T47D (cell line): ENCODE data around the gene NAE1.

Experiments
- DNase-seq, 2 experiments: peaks; one replicate each; pipeline versions ENCODE4 v3.0.0 to v3.0.0-alpha.2; 2011 to 2012; ENCODE audit warnings: low read depth in 1 of 2, low spot score in 1 of 2
- JUND ChIP-seq: IDR thresholded peaks from 2 replicates; pipeline ENCODE4 v1.6.1; 2012; ENCODE audit warnings: low read depth
- in situ Hi-C: cut with HindIII; loops from 2 replicates; pipeline ENCODE4 v1.10.0; 2016; ENCODE audit warnings: low sequenced_read_pairs, low pct_unique_long_range_greater_than_20kb

Gene NAE1

GRCh38 chr16:66858740-66859396 is 28.1 kb upstream of the NAE1 start:
- in situ Hi-C loops = no loop called here
- DNase-seq = no peak

GRCh38 chr16:66857437-66857836 is 26.7 kb upstream of the NAE1 start:
- in situ Hi-C loops = no loop called here
- TF ChIP-seq JUND = no peak
- DNase-seq = no peak

More at GRCh38 chr16:66858740-66859396, 28.1 kb upstream of the NAE1 start:
- TF ChIP-seq JUND = no peak

- TF ChIP-seq JUND = no peak
- in situ Hi-C loops = no loop called here
- DNase-seq = no peak
Measured at GRCh38 chr16:66856801-66857200, 26.0 kb upstream of the NAE1 start.

- in situ Hi-C loops = no loop called here
- TF ChIP-seq JUND = no peak
- DNase-seq = no peak
Measured at GRCh38 chr16:66856184-66856730, 25.5 kb upstream of the NAE1 start.

- no peak for TF ChIP-seq JUND
- no peak for DNase-seq
- in situ Hi-C loops = no loop called here
Measured at GRCh38 chr16:66853261-66854139, 22.7 kb upstream of the NAE1 start.

DNA sequence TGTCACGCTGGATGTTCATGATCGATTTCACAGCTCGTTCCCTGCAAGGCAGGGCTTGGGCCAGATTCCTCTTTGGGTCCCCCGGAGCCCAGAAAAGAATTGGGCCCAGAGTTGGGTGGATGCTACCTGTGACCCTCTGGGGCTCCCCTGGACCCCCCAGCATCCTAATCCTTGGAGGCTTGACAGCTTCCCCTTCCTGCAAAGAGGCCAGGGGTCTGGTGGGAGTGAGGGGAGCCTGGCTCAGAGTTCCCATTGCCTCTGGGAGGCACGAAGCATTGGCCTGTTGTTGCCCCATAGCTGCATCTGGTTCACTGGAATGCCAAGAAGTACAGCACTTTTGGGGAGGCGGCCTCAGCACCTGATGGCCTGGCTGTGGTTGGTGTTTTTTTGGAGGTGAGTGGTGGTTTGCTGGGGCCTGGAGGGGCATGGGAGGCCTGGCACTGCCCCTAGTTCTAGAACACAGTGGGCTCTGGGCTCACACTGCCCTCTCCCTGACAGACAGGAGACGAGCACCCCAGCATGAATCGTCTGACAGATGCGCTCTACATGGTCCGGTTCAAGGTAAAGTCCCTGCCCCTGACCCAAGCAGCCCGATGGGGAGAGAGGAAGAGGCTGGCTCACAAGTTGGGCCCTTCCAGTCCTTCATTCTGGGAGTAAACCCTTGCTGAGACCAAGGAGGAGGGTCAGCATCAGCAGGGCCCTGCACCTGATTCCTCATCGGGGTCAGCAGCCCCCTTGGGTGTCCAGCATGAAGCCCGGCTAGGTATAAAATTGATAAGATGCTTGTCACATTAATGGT is 20.6 kb upstream of the NAE1 start:
- DNase-seq = no peak
- in situ Hi-C loops = no loop called here
- no peak for TF ChIP-seq JUND

DNA sequence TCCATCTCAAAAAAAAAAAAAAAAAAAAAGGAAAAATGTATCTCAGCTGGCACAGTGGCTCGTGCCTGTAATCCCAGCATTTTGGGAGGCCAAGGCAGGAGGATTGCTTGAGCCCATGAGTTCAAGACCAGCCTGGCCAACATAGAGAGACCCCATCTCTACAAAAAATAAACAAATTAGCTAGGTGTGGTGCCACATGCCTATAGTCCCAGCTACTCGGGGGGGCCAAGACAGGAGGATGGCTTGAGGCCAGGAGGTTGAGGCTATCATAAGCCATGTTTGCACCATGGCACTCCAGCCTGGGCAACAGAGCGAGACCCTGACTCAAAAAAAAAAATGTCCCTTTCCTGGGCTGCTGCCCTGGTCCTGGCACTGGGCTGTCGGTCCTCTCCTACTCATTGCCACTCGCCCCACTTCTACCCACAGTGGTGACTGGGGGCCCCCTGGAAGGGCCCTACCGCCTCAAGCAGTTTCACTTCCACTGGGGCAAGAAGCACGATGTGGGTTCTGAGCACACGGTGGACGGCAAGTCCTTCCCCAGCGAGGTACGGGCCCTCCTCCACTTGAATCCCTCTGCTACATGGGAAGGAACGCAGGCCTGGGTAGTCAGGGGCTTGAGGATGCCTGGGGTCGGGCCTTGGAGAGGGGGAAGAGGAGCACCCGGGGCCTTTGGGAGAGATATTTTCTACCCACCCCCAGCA is 19.5 kb upstream of the NAE1 start:
- no peak for TF ChIP-seq JUND
- in situ Hi-C loops = no loop called here
- no peak for DNase-seq

DNA sequence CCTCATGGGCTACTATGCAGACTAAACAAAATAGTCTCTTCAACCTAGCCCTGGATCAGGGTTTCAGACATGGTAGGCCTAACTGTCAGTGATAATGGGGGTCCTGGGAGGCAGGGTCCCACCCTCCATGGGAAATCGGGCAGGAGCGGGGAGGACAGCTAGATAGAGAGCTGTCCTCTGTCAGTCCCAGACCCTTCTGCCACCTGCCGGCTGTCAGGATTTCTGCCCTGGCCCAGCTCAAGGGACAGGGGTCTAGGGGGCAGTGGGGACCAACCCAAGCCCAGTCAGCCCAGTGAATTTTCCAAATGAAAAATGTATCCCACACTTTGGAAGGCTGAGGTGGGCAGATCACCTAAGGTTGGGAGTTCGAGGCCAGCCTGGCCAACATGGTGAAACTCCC is 18.8 kb upstream of the NAE1 start:
- no peak for TF ChIP-seq JUND
- DNase-seq = no peak
- in situ Hi-C loops = no loop called here

DNA sequence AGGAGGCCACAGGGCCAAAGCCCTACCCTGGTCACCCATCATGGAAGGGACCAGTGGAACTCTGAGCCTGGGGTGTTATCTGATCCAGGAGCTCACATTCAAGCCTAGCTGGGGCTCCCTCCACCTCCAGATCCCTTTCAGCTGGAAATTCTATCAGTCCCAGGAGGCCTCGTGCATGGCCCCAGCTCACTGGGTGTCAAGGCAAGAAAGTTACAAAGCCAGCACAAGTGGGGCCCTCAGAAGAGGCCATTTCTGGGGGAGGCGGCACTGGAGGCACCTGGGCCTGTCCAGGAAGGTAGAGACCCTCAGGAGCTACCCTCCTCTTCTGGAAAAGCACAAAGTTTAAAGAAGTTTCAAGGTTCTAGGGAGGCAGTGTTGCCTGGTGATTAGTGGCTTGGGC is 18.2 kb upstream of the NAE1 start:
- no peak for TF ChIP-seq JUND
- DNase-seq = no peak
- in situ Hi-C loops = no loop called here

DNA sequence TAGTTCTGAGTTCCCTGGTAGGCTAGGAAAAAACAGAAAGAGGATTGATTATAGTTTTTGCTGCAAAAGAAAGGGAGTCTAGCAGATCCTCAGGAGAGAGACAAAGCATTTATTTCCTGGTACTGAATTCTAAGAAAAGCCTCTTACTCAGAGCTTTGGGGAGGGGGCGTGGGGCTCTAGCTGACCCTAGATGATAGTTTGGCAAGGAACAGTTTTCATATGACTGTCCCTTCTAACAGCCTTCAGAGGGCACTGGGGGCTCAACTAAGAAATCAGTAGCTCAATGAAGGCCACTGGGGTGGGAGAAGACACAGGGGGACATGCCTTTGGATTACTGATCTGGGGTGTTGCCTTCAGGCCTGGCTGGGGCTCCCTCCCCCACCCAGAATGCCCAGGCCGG is 17.4 kb upstream of the NAE1 start:
- no peak for TF ChIP-seq JUND
- in situ Hi-C loops = no loop called here

GRCh38 chr16:66847533-66848067 is 16.8 kb upstream of the NAE1 start:
- TF ChIP-seq JUND = no peak
- no peak for DNase-seq
- in situ Hi-C loops = no loop called here

More for the DNA sequence above, 17.4 kb upstream of the NAE1 start:
- DNase-seq = no peak

GRCh38 chr16:66846831-66847230 is 16.1 kb upstream of the NAE1 start:
- TF ChIP-seq JUND = no peak
- DNase-seq = no peak
- in situ Hi-C loops = no loop called here
